Stimulated activated CD8-positive, alpha-beta memory T cell treated with anti-CD3 and anti-CD28 coated beads, Interleukin-7, amount 100 ng/mL, for 48 hours (primary cell): ENCODE measurements around the gene PTRH1.
A peak's percentile ranks its signal among the peaks of the same experiment; 100 is the strongest.

Experiments
- DNase-seq, 2 donors: peaks; one replicate each; pipeline ENCODE4 v3.0.0-alpha.2; 2020; ENCODE audit warnings: low read depth in 1 of 2; ENCODE audit errors: extremely low read depth in 1 of 2

PTRH1 gene

GRCh38 chr9:127742435-127743088, 27.1 kb upstream of the PTRH1 start:
- DNase-seq, result no peak

- DNase-seq, result no peak
These were observed 26.5 kb upstream of the PTRH1 start for GRCh38 chr9:127741831-127742434.

GRCh38 chr9:127739614-127740330, 24.3 kb upstream of the PTRH1 start:
- DNase-seq, result no peak

GRCh38 chr9:127738666-127739065, 23.2 kb upstream of the PTRH1 start:
- no peak for DNase-seq

- no peak for DNase-seq
These were observed 20.2 kb upstream of the PTRH1 start for GRCh38 chr9:127735530-127736185.

GRCh38 chr9:127734747-127735529, 19.5 kb upstream of the PTRH1 start, which contains the start of gene TOR2A:
Gene TOR2A, minus strand, starts transcription at chr9:127735294. Its CDS starts 24 bp downstream, at chr9:127735270.
- DNase-seq, result peak; percentile 93 to 95

GRCh38 chr9:127734247-127734746, 18.8 kb upstream of the PTRH1 start:
- DNase-seq, result no peak

GRCh38 chr9:127733614-127734013, 18.2 kb upstream of the PTRH1 start:
- DNase-seq, result no peak

- DNase-seq, result no peak
These were observed 17.0 kb upstream of the PTRH1 start for GRCh38 chr9:127732444-127732843.

GRCh38 chr9:127731938-127732337, 16.5 kb upstream of the PTRH1 start:
- DNase-seq, result no peak

- DNase-seq, result no peak
These were observed 15.4 kb upstream of the PTRH1 start for GRCh38 chr9:127730799-127731410.

- DNase-seq, result no peak
These were observed 14.8 kb upstream of the PTRH1 start for GRCh38 chr9:127730262-127730661.

- DNase-seq, result no peak
These were observed 14.2 kb upstream of the PTRH1 start for GRCh38 chr9:127729522-127730256.

GRCh38 chr9:127728808-127729207, 13.3 kb upstream of the PTRH1 start:
- no peak for DNase-seq

GRCh38 chr9:127726871-127727270, 11.4 kb upstream of the PTRH1 start:
- DNase-seq, result no peak

- DNase-seq, result no peak
These were observed 8.5 kb upstream of the PTRH1 start for GRCh38 chr9:127724012-127724411.

GRCh38 chr9:127723444-127723843, 8.0 kb upstream of the PTRH1 start:
- DNase-seq, result no peak

GRCh38 chr9:127723013-127723412, 7.5 kb upstream of the PTRH1 start:
- DNase-seq, result no peak

GRCh38 chr9:127722055-127722745, 6.7 kb upstream of the PTRH1 start:
- no peak for DNase-seq
